ENCODE data around the gene MSX1. TPM values are rescaled to one million over a fixed set of nuclear protein-coding genes. Genes with fewer than 3 reads are reported as not detected.

Gene MSX1
- total RNA-seq, 1 experiment from 2014 or later: 59.9 TPM

DNA sequence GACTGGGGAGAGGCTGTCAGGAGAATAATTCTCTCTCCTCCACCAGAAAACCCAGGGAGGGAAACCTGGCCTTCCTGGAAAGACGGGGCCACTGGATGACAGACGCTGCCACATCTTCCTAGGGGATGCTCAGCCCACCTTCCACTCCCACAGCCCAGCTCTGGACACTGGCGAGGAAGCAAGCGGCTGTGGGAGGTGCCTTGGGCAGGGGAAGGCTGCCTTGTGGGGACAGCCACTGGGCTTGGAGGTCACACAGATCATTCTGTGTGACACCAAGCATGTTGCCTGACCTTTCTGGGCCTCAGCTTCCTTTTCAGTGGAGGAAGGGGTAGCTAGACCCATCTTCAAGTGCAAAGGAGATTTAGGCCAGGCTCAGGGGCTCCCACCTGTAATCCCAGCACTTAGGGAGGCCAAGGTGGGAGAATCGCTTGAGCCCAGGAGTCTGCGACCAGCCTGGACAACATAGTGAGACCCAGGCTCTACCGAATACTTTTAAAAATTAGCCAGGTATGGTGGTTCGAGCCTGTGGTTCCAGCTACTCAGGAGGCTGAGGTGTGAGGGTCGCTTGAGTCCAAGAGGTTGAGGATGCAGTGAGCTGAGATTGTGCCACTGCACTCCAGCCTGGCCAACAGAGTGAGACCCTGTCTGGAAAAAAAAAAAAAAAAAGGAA is 9.8 kb upstream of the MSX1 start:
- CTCF ChIA-PET: no interaction called here
- POLR2A ChIA-PET: no interaction called here
- no peak overlapping the region for H3K4me2 ChIP-seq (ENCODE audit: low read length)
- ATAC-seq (no peak), DNase-seq (ENCODE audit: low read depth, low spot score) (no peak)
- peaks cover 5 to 8% of the 10 kb centered on the region in 2 experiments; a peak in 2 of 4 replicates for H3K4me1 ChIP-seq (ENCODE audit: control insufficient read depth in 1 of 2, insufficient read depth in 2 of 2, low read length in 2 of 2)
- RAD21 ChIA-PET (ENCODE audit: low non-redundant PET in 1 of 2, low total read pairs in 2 of 2, uncharacterized antibody in 2 of 2, unreplicated experiment in 2 of 2): no interaction called here
- no peaks in the 10 kb centered on the region for H4K20me1 ChIP-seq (ENCODE audit: insufficient read depth)
- no peaks in the 10 kb centered on the region for H3K79me2 ChIP-seq (ENCODE audit: insufficient read depth, low read length)
- no peaks in the 10 kb centered on the region for H3K27me3 ChIP-seq (ENCODE audit: insufficient read depth, low read length)
- TF ChIP-seq FOSL1 (IDR thresholded peaks at IDR 0.05; ENCODE audit: low read depth) (no peak), ZFX (IDR thresholded peaks at IDR 0.05) (no peak), POLR2AphosphoS5 (IDR thresholded peaks at IDR 0.05; ENCODE audit: low read depth, low read length) (no peak), CEBPB (IDR thresholded peaks at IDR 0.05; ENCODE audit: low read depth) (no peak), ELF1 (IDR thresholded peaks at IDR 0.05; ENCODE audit: borderline replicate concordance, low read depth) (no peak), SIN3A (IDR thresholded peaks at IDR 0.05; ENCODE audit: low read depth) (no peak), RAD21 (IDR thresholded peaks at IDR 0.05; ENCODE audit: low read depth) (no peak), SRF (IDR thresholded peaks at IDR 0.05; ENCODE audit: low read depth) (no peak), TCF7L2 (IDR thresholded peaks at IDR 0.05; ENCODE audit: borderline replicate concordance, extremely low read depth, insufficient read depth, insufficient read length) (no peak), EZH2 (IDR thresholded peaks at IDR 0.05) (no peak), YY1 (IDR thresholded peaks at IDR 0.05; ENCODE audit: extremely low read depth, insufficient replicate concordance, low read depth, low read length) (no peak), ZNF274 (IDR thresholded peaks at IDR 0.05; ENCODE audit: low read depth, low read length) (no peak)
- TF ChIP-seq, protein P1, sequence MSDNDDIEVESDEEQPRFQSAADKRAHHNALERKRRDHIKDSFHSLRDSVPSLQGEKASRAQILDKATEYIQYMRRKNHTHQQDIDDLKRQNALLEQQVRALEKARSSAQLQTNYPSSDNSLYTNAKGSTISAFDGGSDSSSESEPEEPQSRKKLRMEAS (IDR thresholded peaks at IDR 0.05): no peak
- TF ChIP-seq, protein P2, sequence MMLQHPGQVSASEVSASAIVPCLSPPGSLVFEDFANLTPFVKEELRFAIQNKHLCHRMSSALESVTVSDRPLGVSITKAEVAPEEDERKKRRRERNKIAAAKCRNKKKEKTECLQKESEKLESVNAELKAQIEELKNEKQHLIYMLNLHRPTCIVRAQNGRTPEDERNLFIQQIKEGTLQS (IDR thresholded peaks at IDR 0.05): no peak
- no TSS peak for BruUV-seq (replicated peaks)
- H3K36me3 ChIP-seq (ENCODE audit: control insufficient read depth in 1 of 2, insufficient read depth in 2 of 2, low read length in 2 of 2): no peaks in the 10 kb centered on the region
- H3K9me2 ChIP-seq (ENCODE audit: insufficient read depth): no peaks in the 10 kb centered on the region
- intact Hi-C loops (cut with micrococcal nuclease): no loop called here
- no peak overlapping the region for H2AFZ ChIP-seq (ENCODE audit: low read depth, low read length, poor library complexity, severe bottlenecking)
- no peak overlapping the region for H3K4me3 ChIP-seq (replicated peaks in 1 of 2; ENCODE audit: low read depth in 1 of 2, low read length in 2 of 2)
- H3K9ac ChIP-seq (ENCODE audit: low read length): no peak overlapping the region
- H3K27ac ChIP-seq (ENCODE audit: low read depth, low read length): no peak overlapping the region
- H3K9me3 ChIP-seq (ENCODE audit: control insufficient read depth in 1 of 2, insufficient read depth in 1 of 2, low read depth in 1 of 2, low read length in 2 of 2): no peaks in the 10 kb centered on the region

Measured in HCT116 (cell line).